ENCODE results near the gene LIPK.

Gene LIPK

DNA sequence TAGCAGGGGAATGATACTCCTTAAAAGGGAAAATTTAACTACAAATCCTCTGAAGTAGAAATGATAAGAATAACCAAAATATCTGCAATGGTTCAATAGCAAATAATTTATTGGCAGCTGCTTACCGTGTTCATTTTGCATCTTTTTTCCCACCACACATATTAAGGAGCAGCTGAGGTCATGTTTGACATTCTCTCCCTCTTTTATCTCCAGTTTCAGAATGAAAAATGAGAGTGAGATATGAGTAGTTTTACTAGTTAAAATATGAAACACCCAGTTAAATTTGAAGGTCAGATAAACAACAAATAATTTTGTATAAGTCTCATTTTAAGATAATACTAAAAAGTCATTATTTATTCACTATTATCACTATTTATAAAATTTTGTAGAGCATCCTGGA is 56.9 kb downstream of the LIPK start:
- no peak for DNase-seq (ENCODE audit: low read depth)

DNA sequence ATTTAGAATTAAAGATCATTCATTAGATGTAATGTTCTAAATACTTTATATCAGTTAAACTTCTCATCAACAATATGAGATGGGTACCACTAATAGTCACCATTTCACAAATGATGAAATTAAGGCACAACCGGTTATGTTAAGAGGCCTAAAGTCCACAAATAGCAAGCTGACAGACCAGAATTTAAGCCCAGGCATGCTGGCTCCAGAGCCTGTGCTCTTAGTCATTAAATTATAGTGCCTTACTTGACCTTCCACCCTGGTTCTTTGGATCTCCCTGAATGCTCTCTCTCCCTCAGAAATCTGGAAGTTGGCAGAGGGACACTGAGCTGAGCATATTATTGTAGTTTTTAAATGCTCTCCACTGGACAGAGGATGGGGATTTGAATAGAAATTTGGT is 57.4 kb downstream of the LIPK start:
- DNase-seq (ENCODE audit: low read depth), result peak; percentile 9
- TF ChIP-seq, protein P1, sequence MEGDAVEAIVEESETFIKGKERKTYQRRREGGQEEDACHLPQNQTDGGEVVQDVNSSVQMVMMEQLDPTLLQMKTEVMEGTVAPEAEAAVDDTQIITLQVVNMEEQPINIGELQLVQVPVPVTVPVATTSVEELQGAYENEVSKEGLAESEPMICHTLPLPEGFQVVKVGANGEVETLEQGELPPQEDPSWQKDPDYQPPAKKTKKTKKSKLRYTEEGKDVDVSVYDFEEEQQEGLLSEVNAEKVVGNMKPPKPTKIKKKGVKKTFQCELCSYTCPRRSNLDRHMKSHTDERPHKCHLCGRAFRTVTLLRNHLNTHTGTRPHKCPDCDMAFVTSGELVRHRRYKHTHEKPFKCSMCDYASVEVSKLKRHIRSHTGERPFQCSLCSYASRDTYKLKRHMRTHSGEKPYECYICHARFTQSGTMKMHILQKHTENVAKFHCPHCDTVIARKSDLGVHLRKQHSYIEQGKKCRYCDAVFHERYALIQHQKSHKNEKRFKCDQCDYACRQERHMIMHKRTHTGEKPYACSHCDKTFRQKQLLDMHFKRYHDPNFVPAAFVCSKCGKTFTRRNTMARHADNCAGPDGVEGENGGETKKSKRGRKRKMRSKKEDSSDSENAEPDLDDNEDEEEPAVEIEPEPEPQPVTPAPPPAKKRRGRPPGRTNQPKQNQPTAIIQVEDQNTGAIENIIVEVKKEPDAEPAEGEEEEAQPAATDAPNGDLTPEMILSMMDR (conservative IDR thresholded peaks at IDR 0.05; ENCODE audit: low read length), result no peak
- no peak overlapping the region for H3K4me3 ChIP-seq (ENCODE audit: low read length)

More for the DNA sequence above, 56.9 kb downstream of the LIPK start:
- H3K4me3 ChIP-seq (ENCODE audit: low read length), result no peak overlapping the region
- TF ChIP-seq, protein P1 (conservative IDR thresholded peaks at IDR 0.05; ENCODE audit: low read length), result no peak

DNA sequence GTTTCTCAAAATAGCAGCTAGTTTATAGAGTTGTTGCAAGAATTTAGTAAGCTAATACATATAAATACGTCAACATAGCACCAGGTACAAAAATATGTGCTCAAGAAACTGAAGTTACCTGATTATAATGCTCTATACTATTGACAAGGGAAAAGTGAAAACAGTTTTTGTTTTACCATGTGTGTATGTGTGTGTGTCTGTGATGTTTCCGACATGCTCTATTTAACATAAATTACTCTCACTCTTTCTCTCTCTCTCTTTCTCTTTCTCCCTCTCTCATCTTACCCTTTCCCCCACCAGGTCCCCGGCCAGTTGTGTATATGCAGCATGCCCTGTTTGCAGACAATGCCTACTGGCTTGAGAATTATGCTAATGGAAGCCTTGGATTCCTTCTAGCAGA is 58.1 kb downstream of the LIPK start:
- DNase-seq (ENCODE audit: low read depth), result no peak

DNA sequence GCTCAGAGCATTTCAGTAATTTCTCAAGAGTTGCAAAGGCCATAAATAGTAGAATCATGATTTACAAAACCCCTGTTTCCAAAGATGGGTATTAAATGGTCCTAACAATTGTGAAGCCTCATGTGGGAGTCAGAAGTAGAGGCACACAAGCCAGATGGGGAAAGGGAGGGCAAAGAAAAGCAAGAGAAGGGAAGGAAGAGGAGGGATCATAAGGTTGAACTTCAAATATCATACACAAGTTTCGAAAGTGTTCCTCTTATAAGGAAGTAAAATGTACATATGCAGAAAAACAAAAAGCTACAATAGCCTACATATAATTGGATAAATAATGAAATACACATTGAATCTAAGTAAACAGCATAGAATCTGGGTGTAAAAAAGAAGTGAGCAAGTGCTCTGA is 59.8 kb downstream of the LIPK start:
- no peak for DNase-seq (ENCODE audit: low read depth)
- no peak overlapping the region for H3K4me3 ChIP-seq (ENCODE audit: low read length)
- TF ChIP-seq, protein P1 (conservative IDR thresholded peaks at IDR 0.05; ENCODE audit: low read length), result no peak

More for the DNA sequence above, 58.1 kb downstream of the LIPK start:
- no peak overlapping the region for H3K4me3 ChIP-seq (ENCODE audit: low read length)
- TF ChIP-seq, protein P1 (conservative IDR thresholded peaks at IDR 0.05; ENCODE audit: low read length), result no peak

DNA sequence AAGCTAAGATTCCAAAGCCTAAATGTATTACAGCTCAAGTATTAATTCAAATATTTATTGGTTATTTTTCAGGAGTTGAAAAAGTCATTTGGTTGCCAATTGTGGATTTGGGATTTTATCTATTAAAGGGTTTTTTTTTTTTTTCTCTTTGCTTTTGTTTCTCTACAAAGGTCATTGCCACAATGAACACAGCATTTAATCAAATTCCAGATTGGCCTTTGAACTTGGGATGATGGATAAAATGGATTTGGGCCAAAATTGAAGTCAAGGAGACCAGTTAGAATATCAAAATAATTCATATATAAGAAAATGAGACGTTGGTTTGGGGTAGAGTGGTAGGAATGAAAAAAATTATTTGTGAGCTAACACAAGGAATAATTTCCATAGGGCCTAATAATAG is 63.3 kb downstream of the LIPK start:
- DNase-seq (ENCODE audit: low read depth), result no peak
- TF ChIP-seq, protein P1 (conservative IDR thresholded peaks at IDR 0.05; ENCODE audit: low read length), result no peak
- H3K4me3 ChIP-seq (ENCODE audit: low read length), result no peak overlapping the region

DNA sequence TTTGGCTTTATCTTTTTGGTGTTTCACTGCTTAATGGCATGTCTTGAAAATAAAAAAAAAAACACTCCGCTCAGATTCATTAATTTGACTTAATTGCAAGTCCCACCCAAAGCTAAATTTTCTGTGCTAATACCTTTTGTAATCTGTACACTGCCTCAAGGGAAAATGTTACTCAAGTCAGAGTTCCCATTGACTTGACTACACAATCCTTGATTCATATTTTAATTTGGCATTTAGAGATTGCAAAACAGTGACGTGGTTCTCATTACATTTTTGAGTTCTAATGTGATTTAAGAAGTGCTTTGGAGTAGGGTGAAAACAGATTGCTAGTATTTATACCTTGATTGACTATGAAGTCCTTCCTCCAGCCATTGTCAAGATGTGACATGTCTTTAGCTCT is 75.2 kb downstream of the LIPK start:
- TF ChIP-seq, protein P1 (conservative IDR thresholded peaks at IDR 0.05; ENCODE audit: low read length), result no peak
- H3K4me3 ChIP-seq (ENCODE audit: low read length), result no peak overlapping the region
- DNase-seq (ENCODE audit: low read depth), result no peak

DNA sequence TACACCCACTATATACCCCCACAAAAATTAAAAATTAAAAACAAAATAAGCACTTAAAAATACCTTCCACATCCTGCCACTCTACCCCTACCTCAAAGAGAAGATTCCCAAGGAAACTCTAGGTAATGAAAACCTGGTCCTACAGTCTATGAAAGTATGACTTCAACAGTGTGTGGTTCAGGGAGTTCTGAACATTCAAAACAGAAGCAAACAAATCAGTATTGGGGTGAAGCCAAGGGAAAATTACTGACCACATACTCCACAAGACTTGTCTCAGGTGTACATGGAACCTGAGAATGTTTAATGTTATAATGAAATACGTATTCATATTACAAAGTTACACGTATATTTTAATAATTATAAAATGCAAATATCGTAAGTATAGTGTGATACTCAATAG is 76.2 kb downstream of the LIPK start:
- TF ChIP-seq, protein P1 (conservative IDR thresholded peaks at IDR 0.05; ENCODE audit: low read length), result no peak
- no peak for DNase-seq (ENCODE audit: low read depth)
- no peak overlapping the region for H3K4me3 ChIP-seq (ENCODE audit: low read length)

All from AG10803 (cell line).